NCI-H345 (cell line): Measurements from ENCODE around the gene DLST.
"Not testable (repeated sequence)": the region's sequence is repeated elsewhere in the genome, so short reads cannot be mapped to it uniquely, and the experiment has no call there.

Source experiments
- DNase-seq: peaks from one replicate; lab custom pipeline; 2025; lab: John Stamatoyannopoulos, UW

DLST gene

GRCh38 chr14:74917646-74918081 is 35.9 kb downstream of the DLST start:
- no peak for DNase-seq

- no peak for DNase-seq
Measured at GRCh38 chr14:74918380-74918779, 36.7 kb downstream of the DLST start.

DNA sequence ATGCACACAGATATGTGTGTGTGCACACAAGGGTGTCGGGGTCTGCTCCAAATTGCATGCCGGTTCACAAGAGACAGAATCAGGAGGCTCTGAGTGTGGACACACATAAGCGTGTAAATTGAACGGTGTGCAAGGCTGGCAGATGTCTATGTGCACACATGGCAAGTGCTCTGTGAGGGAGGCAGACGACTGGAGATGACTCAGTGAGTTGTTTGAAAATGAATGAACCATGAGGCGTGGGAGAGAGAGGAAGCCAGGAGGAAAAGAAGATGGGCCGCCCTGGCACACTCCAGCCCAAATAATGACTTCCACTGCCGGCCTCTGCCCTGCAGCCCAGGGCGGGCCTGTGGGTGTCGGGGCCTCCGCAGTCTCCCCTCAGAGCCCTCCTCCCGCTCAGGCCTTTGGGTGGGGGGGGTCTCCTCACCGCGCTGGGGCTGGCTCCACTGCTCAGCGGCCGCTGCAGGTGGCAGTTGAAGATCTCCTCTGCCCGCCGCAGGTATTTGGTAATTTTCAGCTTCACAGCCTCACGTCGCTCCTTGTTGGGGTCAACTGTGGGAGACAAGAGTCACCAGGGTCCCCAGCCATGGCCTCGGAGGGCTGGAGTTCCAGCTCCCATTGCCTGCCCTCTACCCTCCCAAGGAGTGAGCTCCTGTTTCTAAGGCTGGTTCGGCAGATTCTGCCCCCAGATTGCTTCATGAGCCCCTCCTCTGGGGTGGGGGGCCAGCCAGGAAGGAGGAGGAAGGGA is 37.9 kb downstream of the DLST start:
- no peak for DNase-seq

- DNase-seq = no peak
Measured at GRCh38 chr14:74920281-74920680, 38.6 kb downstream of the DLST start.

GRCh38 chr14:74921053-74921620 is 39.4 kb downstream of the DLST start:
- DNase-seq = no peak

GRCh38 chr14:74921987-74922751 is 40.5 kb downstream of the DLST start:
- no peak for DNase-seq

DNA sequence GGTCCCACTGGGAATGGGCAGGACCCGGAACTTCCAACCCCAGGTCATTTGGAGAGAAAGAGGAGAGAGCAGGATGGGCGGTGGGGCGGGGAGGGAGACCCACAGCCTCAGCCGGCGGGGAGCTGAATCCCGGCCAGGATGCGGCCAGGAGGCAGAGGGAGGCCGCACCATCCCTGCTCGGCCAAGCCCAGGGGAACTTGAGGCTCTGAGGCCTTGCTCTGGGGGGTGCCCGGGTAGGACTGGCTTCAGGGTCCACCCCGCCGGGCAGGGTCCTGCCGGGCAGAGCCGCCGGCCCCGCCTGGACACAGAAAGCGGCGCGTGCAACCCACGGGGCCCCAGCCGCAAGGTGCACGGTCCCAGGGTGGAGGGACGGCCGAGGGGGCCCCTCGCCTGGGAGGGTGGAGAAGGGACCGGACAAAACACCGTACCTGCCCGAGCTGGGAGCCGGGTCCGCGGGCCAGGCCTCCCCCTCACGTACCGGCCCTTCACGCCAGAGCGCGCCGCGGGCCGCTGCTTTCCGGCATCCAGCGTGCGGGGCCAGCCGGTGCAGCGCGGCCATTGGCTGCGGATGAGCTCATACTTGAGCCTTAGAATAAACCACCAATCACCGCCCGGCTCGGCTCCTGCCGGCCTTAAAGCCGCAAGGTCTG is 41.2 kb downstream of the DLST start, which contains the start of gene RPS6KL1:
Gene RPS6KL1, minus strand, starts transcription at position 509 of the 650 bp plus-strand sequence. CDS start 1,719 bp downstream, outside the sequence.
- peak; percentile 91 for DNase-seq

DNA sequence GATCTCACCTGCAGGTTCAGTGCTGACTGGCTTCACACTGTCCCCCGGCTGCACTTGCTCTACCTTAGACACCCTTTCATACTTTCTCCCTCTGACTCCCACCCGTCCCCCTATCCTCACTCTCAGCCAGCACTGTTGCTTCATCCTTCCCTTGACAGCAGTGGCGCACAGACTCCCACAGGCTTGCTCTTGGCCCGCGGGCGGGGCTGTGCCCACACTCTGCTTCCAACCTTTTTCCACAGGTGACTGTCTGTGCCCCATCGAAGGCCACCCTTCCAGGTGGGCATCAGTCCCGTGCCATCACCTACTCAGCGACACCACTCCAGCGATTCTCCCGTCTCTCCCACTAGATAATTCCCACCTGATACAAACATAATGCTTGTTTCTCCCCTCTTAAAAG is 42.3 kb downstream of the DLST start:
- DNase-seq = no peak

DNA sequence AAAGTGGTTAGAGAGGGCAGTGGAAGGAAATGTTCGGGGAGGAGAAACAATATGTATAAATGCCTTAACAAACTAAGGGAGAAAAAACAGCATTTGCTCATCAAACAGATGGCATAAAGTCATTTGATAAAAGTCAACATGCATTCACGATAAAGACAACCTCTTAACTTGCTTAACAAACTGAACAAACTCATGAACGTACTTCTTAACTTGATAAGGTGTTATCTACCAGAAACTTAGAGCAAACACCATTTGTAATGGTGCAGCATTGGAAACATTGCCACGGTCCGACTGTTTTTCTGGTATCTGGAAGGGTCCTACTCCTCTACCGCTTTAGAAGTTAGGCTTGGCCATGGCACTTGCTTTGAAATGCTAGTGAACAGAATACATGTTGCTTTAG is 45.5 kb downstream of the DLST start:
- no peak for DNase-seq

GRCh38 chr14:74929242-74929641 is 47.5 kb downstream of the DLST start:
- no peak for DNase-seq

- DNase-seq = not testable (repeated sequence)
Measured at GRCh38 chr14:74931744-74932143, 50.0 kb downstream of the DLST start.

GRCh38 chr14:74932401-74932901 is 50.7 kb downstream of the DLST start:
- no peak for DNase-seq

- DNase-seq = not testable (repeated sequence)
Measured at GRCh38 chr14:74932936-74933335, 51.2 kb downstream of the DLST start.

GRCh38 chr14:74934041-74934440 is 52.3 kb downstream of the DLST start:
- no peak for DNase-seq

- no peak for DNase-seq
Measured at GRCh38 chr14:74934476-74935359, 53.0 kb downstream of the DLST start.

- no peak for DNase-seq
Measured at GRCh38 chr14:74935360-74935680, 53.6 kb downstream of the DLST start.

- DNase-seq = no peak
Measured at GRCh38 chr14:74936151-74936550, 54.4 kb downstream of the DLST start.

GRCh38 chr14:74936731-74937130 is 55.0 kb downstream of the DLST start:
- DNase-seq = no peak

DNA sequence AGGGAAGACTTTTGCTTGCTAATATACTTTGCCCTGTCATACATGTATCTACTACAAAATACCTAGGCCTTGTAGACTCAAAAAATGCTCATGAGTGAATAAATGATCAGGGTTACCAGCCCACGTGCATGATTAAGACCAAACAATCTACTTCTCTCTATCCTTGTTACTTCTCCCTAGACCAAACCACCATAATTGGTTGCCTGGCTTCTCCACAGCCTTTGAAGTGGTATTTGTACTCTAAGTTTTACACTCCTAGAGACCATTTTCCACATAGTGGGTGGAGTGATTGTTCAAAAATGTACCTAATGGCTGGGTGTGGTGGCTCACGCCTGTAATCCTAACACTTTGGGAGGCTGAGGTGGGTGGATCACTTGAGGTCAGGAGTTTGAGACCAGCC is 55.5 kb downstream of the DLST start:
- DNase-seq = no peak

- no peak for DNase-seq
Measured at GRCh38 chr14:74938531-74939495, 57.1 kb downstream of the DLST start.
